ENCODE measurements around the gene TFF2. TPM values are rescaled to one million over a fixed set of nuclear protein-coding genes. Genes with fewer than 3 reads are reported as not detected.

TFF2 gene
- total RNA-seq, 1 experiment from 2014 or later: 1.2 TPM

DNA sequence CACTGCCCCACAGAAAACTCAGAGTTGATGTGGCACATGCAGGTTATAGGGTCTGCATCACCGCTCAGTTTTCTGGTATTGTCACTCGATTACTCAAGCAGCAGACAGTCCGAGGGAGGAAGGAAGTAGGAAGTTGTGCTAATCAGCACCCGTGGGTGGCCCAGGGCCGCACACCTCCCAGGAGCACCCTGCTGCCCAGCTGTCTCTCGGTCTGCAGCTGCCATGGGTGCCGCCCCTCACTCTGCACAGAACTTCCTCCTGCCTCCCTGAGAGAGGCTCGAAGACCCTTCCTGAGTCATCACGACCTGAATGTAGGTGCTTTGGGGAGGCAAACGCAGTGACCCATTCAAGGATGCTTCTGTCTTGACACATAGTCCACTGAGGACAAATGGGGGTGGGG is 31.4 kb downstream of the TFF2 start:
- no peaks in the 10 kb centered on the region for H3K36me3 ChIP-seq (ENCODE audit: control insufficient read depth, insufficient read depth, low read length)
- H3K4me1 ChIP-seq: peaks cover 27% of the 10 kb centered on the region
- no TSS peak for BruUV-seq (replicated peaks)
- no peaks in the 10 kb centered on the region for H3K27me3 ChIP-seq (replicated peaks; ENCODE audit: control insufficient read depth, insufficient read depth, low read length)
- DNase-seq: no peak
- Mint-ChIP-seq H3K9me3 (ENCODE audit: unreplicated experiment) (peaks cover 14% of the 10 kb centered on the region), H3K27ac (ENCODE audit: unreplicated experiment) (no peak overlapping the region), H3K27me3 (ENCODE audit: insufficient read depth, unreplicated experiment) (no peaks in the 10 kb centered on the region), H3K4me3 (ENCODE audit: unreplicated experiment) (no peak overlapping the region), H3K4me1 (ENCODE audit: low read depth, unreplicated experiment) (peaks cover 11% of the 10 kb centered on the region), H3K36me3 (ENCODE audit: insufficient read depth, unreplicated experiment) (no peaks in the 10 kb centered on the region)
- TF ChIP-seq, protein P1, sequence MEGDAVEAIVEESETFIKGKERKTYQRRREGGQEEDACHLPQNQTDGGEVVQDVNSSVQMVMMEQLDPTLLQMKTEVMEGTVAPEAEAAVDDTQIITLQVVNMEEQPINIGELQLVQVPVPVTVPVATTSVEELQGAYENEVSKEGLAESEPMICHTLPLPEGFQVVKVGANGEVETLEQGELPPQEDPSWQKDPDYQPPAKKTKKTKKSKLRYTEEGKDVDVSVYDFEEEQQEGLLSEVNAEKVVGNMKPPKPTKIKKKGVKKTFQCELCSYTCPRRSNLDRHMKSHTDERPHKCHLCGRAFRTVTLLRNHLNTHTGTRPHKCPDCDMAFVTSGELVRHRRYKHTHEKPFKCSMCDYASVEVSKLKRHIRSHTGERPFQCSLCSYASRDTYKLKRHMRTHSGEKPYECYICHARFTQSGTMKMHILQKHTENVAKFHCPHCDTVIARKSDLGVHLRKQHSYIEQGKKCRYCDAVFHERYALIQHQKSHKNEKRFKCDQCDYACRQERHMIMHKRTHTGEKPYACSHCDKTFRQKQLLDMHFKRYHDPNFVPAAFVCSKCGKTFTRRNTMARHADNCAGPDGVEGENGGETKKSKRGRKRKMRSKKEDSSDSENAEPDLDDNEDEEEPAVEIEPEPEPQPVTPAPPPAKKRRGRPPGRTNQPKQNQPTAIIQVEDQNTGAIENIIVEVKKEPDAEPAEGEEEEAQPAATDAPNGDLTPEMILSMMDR (IDR thresholded peaks at IDR 0.05; ENCODE audit: insufficient read depth in 1 of 2, low read depth in 1 of 2, low read length in 1 of 2, severe bottlenecking in 1 of 2, unreplicated experiment in 1 of 2): no peak
- no peaks in the 10 kb centered on the region for H3K9me3 ChIP-seq
- POLR2A ChIA-PET: no interaction called here
- CTCF ChIA-PET: no interaction called here
- intact Hi-C loops (cut with micrococcal nuclease; ENCODE audit: unreplicated experiment): loop anchor here (10.0 kb wide), 2 partner anchors 45 to 215 kb away; partner anchors contain the start of gene TFF1
- H3K4me3 ChIP-seq (ENCODE audit: low read depth, low read length): no peak overlapping the region

- CTCF ChIA-PET: interaction anchor here (0.6 kb wide), 1 partner anchor 173 kb away, joined by 3 read pairs; no protein-coding TSS in a partner anchor
- no peaks in the 10 kb centered on the region for H3K36me3 Mint-ChIP-seq (ENCODE audit: insufficient read depth, unreplicated experiment)
- H3K27ac Mint-ChIP-seq (ENCODE audit: unreplicated experiment): no peak overlapping the region
Measured at GRCh38 chr21:42317826-42318746, 32.7 kb downstream of the TFF2 start.

GRCh38 chr21:42317341-42317741 is 33.5 kb downstream of the TFF2 start:
- Histone ChIP-seq H3K9me3 (no peaks in the 10 kb centered on the region), H3K27me3 (replicated peaks; ENCODE audit: control insufficient read depth, insufficient read depth, low read length) (no peaks in the 10 kb centered on the region), H3K4me1 (peaks cover 32% of the 10 kb centered on the region), H3K36me3 (ENCODE audit: control insufficient read depth, insufficient read depth, low read length) (no peaks in the 10 kb centered on the region), H3K4me3 (ENCODE audit: low read depth, low read length) (no peak overlapping the region)
- intact Hi-C loops (cut with micrococcal nuclease; ENCODE audit: unreplicated experiment): loop anchor here (10.0 kb wide), 2 partner anchors 47 to 217 kb away; partner anchors contain the start of gene TFF1
- POLR2A ChIA-PET: no interaction called here
- peaks cover 3% of the 10 kb centered on the region for H3K9me3 Mint-ChIP-seq (ENCODE audit: unreplicated experiment)
- CTCF ChIA-PET: no interaction called here
- no peak overlapping the region for H3K4me3 Mint-ChIP-seq (ENCODE audit: unreplicated experiment)
- BruUV-seq (replicated peaks): no TSS peak
- H3K27ac Mint-ChIP-seq (ENCODE audit: unreplicated experiment): no peak overlapping the region
- H3K27me3 Mint-ChIP-seq (ENCODE audit: insufficient read depth, unreplicated experiment): no peaks in the 10 kb centered on the region
- H3K36me3 Mint-ChIP-seq (ENCODE audit: insufficient read depth, unreplicated experiment): no peaks in the 10 kb centered on the region
- peaks cover 11% of the 10 kb centered on the region for H3K4me1 Mint-ChIP-seq (ENCODE audit: low read depth, unreplicated experiment)
- no peak for DNase-seq
- TF ChIP-seq, protein P1 (IDR thresholded peaks at IDR 0.05; ENCODE audit: insufficient read depth in 1 of 2, low read depth in 1 of 2, low read length in 1 of 2, severe bottlenecking in 1 of 2, unreplicated experiment in 1 of 2): no peak

More at GRCh38 chr21:42317826-42318746, 32.7 kb downstream of the TFF2 start:
- Histone ChIP-seq H3K4me1 (peaks cover 32% of the 10 kb centered on the region), H3K4me3 (ENCODE audit: low read depth, low read length) (no peak overlapping the region), H3K27me3 (replicated peaks; ENCODE audit: control insufficient read depth, insufficient read depth, low read length) (no peaks in the 10 kb centered on the region), H3K36me3 (ENCODE audit: control insufficient read depth, insufficient read depth, low read length) (no peaks in the 10 kb centered on the region), H3K9me3 (no peaks in the 10 kb centered on the region)
- DNase-seq: no peak
- POLR2A ChIA-PET: interaction anchor here (0.6 kb wide), 1 partner anchor 9 kb away, joined by 6 read pairs; no protein-coding TSS in a partner anchor
- H3K9me3 Mint-ChIP-seq (ENCODE audit: unreplicated experiment): peaks cover 10% of the 10 kb centered on the region
- no peaks in the 10 kb centered on the region for H3K27me3 Mint-ChIP-seq (ENCODE audit: insufficient read depth, unreplicated experiment)
- no TSS peak for BruUV-seq (replicated peaks)
- peaks cover 11% of the 10 kb centered on the region for H3K4me1 Mint-ChIP-seq (ENCODE audit: low read depth, unreplicated experiment)
- TF ChIP-seq, protein P1 (IDR thresholded peaks at IDR 0.05; ENCODE audit: insufficient read depth in 1 of 2, low read depth in 1 of 2, low read length in 1 of 2, severe bottlenecking in 1 of 2, unreplicated experiment in 1 of 2): no peak
- intact Hi-C loops (cut with micrococcal nuclease; ENCODE audit: unreplicated experiment): loop anchor here (10.0 kb wide), 2 partner anchors 47 to 217 kb away; partner anchors contain the start of gene TFF1
- no peak overlapping the region for H3K4me3 Mint-ChIP-seq (ENCODE audit: unreplicated experiment)

Data from Caco-2 (cell line).